DND-41 (cell line): Measurements from ENCODE around the gene SPARCL1.

Source experiments
- ATAC-seq: fragments of 200-7000 bp; cut with Tn5 transposase; 3 replicates; pipeline ENCODE4 v1.9.1; 2021; ENCODE audit warnings: low read depth; ENCODE audit not compliant: insufficient read depth
- DNase-seq: peaks from one replicate; pipeline ENCODE4 v3.0.0-alpha.2; 2020
- H2AFZ ChIP-seq: 2 replicates; pipeline ENCODE4 v1.6.0; 2012; ENCODE audit warnings: low read depth, low read length
- H3K27ac ChIP-seq: 2 replicates; pipeline ENCODE4 v1.5.1; 2012; ENCODE audit warnings: low read length, inconsistent platforms
- H3K27me3 ChIP-seq: fragments of 200-600 bp; sonication (generic); 2 replicates; pipeline ENCODE4 v1.6.0; 2012; ENCODE audit warnings: low read length, mild to moderate bottlenecking, inconsistent platforms; ENCODE audit not compliant: insufficient read depth, poor library complexity
- H3K36me3 ChIP-seq: 2 replicates; pipeline ENCODE4 v1.5.1; 2012; ENCODE audit warnings: low read length, inconsistent platforms; ENCODE audit not compliant: insufficient read depth
- H3K4me1 ChIP-seq: 2 replicates; pipeline ENCODE4 v1.5.1; 2012; ENCODE audit warnings: mild to moderate bottlenecking, low read length; ENCODE audit not compliant: insufficient read depth
- H3K4me2 ChIP-seq: 2 replicates; pipeline ENCODE4 v1.6.0; 2012; ENCODE audit warnings: mild to moderate bottlenecking, moderate library complexity, low read length, inconsistent platforms; ENCODE audit not compliant: insufficient read depth
- H3K4me3 ChIP-seq, 2 experiments: fragments of 200-600 bp in 1 of 2; shearing (Covaris generic) in 1 of 2; 2 replicates each; pipeline ENCODE4 v1.5.1; 2012 to 2016; ENCODE audit warnings: inconsistent platforms in 2 of 2, low read length in 2 of 2, mild to moderate bottlenecking in 2 of 2, low read depth in 1 of 2, moderate library complexity in 1 of 2
- H3K79me2 ChIP-seq: 2 replicates; pipeline ENCODE4 v1.6.0; 2012; ENCODE audit warnings: low read length, inconsistent platforms; ENCODE audit not compliant: insufficient read depth
- H3K9ac ChIP-seq: 2 replicates; pipeline ENCODE4 v1.6.0; 2012; ENCODE audit warnings: low read depth, mild to moderate bottlenecking, inconsistent platforms, low read length, moderate library complexity
- H3K9me3 ChIP-seq: 2 replicates; pipeline ENCODE4 v1.5.1; 2012; ENCODE audit warnings: low read length, moderate library complexity, mild to moderate bottlenecking, inconsistent platforms; ENCODE audit not compliant: insufficient read depth, severe bottlenecking
- H4K20me1 ChIP-seq: 2 replicates; pipeline ENCODE4 v1.6.0; 2012; ENCODE audit warnings: low read length; ENCODE audit not compliant: insufficient read depth
- CTCF ChIP-seq: IDR thresholded peaks from 2 replicates; pipeline ENCODE4 v1.5.1; 2012; ENCODE audit warnings: borderline replicate concordance, low read length, moderate library complexity, mild to moderate bottlenecking; ENCODE audit not compliant: poor library complexity, severe bottlenecking; ENCODE audit errors: extremely low read depth
- EZH2 ChIP-seq: IDR thresholded peaks from 3 replicates; pipeline ENCODE4 v1.6.1; 2012; ENCODE audit warnings: borderline replicate concordance, low read depth, mild to moderate bottlenecking, moderate library complexity, low read length, inconsistent platforms; ENCODE audit not compliant: severe bottlenecking

The SPARCL1 gene

GRCh38 chr4:87527431-87528220 is 1.6 kb downstream of the SPARCL1 start:
- no peaks in the 10 kb centered on the region for H3K36me3 ChIP-seq
- H3K4me2 ChIP-seq: no peak overlapping the region
- DNase-seq (no peak), ATAC-seq (no peak)
- no peak overlapping the region for H3K9ac ChIP-seq
- no peaks in the 10 kb centered on the region for H3K79me2 ChIP-seq
- no peaks in the 10 kb centered on the region for H3K4me1 ChIP-seq
- TF ChIP-seq EZH2: no peak
- TF ChIP-seq CTCF: no peak
- H4K20me1 ChIP-seq: no peaks in the 10 kb centered on the region
- H3K27me3 ChIP-seq: no peaks in the 10 kb centered on the region
- H3K4me3 ChIP-seq: no peak overlapping the region
- H3K27ac ChIP-seq: no peak overlapping the region
- peaks cover 4% of the 10 kb centered on the region for H3K9me3 ChIP-seq
- H2AFZ ChIP-seq: no peak overlapping the region

GRCh38 chr4:87525636-87526295 is 3.4 kb downstream of the SPARCL1 start:
- Histone ChIP-seq H3K9ac (no peak overlapping the region), H4K20me1 (no peaks in the 10 kb centered on the region), H3K27ac (no peak overlapping the region), H3K36me3 (no peaks in the 10 kb centered on the region), H3K4me1 (no peaks in the 10 kb centered on the region), H3K9me3 (peaks cover 4% of the 10 kb centered on the region), H3K4me2 (no peak overlapping the region), H3K27me3 (no peaks in the 10 kb centered on the region), H3K4me3 (no peak overlapping the region), H2AFZ (no peak overlapping the region), H3K79me2 (no peaks in the 10 kb centered on the region)
- ATAC-seq (no peak), DNase-seq (no peak)
- TF ChIP-seq EZH2 (no peak), CTCF (no peak)

GRCh38 chr4:87524456-87524855 is 4.7 kb downstream of the SPARCL1 start:
- H3K36me3 ChIP-seq: no peaks in the 10 kb centered on the region
- TF ChIP-seq CTCF (no peak), EZH2 (no peak)
- H4K20me1 ChIP-seq: no peaks in the 10 kb centered on the region
- no peak overlapping the region for H3K4me3 ChIP-seq
- H3K79me2 ChIP-seq: no peaks in the 10 kb centered on the region
- no peak overlapping the region for H3K9ac ChIP-seq
- no peak for ATAC-seq
- H3K27ac ChIP-seq: no peak overlapping the region
- peaks cover 4% of the 10 kb centered on the region for H3K9me3 ChIP-seq
- H3K4me2 ChIP-seq: no peak overlapping the region
- no peaks in the 10 kb centered on the region for H3K4me1 ChIP-seq
- DNase-seq: no peak
- H2AFZ ChIP-seq: no peak overlapping the region
- no peaks in the 10 kb centered on the region for H3K27me3 ChIP-seq
